ENCODE results near the gene FAM163B. TPM values are rescaled to one million over a fixed set of nuclear protein-coding genes. Genes with fewer than 3 reads are reported as not detected.

The FAM163B gene
- total RNA-seq, 1 donor = not detected

DNA sequence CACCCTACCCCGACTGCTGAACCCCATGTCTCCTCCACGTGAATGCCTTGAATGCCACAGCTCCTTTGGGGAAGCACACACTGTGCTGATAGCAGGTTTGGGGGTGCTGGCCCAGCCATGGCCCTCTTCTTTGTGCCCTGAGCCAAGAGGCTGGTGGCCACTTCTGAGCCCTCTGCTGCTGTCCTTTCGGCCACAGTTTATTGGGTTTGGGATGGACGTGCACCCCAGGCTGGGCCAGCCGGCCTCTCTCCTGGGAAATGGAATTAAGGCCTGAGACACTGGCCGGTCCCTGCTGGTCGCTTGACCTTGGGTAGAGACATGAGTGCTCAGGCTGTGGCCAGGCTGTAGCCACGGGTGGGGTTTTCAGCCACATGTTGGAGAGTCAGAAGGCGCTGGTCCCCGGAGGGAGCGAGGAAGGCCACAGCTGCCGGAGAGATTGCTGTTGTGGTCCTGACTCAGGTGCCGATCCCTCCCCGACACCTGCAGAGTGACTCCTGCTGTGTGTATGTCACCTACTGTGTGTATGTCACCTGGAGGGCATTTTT is 26.6 kb downstream of the FAM163B start:
- Histone ChIP-seq H3K36me3 (ENCODE audit: insufficient read depth, low read length) (no peaks in the 10 kb centered on the region), H3K27me3 (ENCODE audit: insufficient read depth, low read length) (peaks cover 42% of the 10 kb centered on the region), H3K4me3 (ENCODE audit: insufficient read depth, low read length) (no peak overlapping the region), H3K79me2 (ENCODE audit: insufficient read depth, low read length) (no peaks in the 10 kb centered on the region), H3K4me1 (ENCODE audit: insufficient read depth, low read length) (no peaks in the 10 kb centered on the region), H3K27ac (ENCODE audit: low read depth, low read length) (no peak overlapping the region), H2AFZ (ENCODE audit: low read length) (no peak overlapping the region), H3K4me2 (ENCODE audit: insufficient read depth, low read length) (no peak overlapping the region), H3K9me3 (ENCODE audit: low read depth, low read length) (no peaks in the 10 kb centered on the region), H4K20me1 (ENCODE audit: insufficient read depth, low read length) (no peaks in the 10 kb centered on the region)
- TF ChIP-seq, protein P1, sequence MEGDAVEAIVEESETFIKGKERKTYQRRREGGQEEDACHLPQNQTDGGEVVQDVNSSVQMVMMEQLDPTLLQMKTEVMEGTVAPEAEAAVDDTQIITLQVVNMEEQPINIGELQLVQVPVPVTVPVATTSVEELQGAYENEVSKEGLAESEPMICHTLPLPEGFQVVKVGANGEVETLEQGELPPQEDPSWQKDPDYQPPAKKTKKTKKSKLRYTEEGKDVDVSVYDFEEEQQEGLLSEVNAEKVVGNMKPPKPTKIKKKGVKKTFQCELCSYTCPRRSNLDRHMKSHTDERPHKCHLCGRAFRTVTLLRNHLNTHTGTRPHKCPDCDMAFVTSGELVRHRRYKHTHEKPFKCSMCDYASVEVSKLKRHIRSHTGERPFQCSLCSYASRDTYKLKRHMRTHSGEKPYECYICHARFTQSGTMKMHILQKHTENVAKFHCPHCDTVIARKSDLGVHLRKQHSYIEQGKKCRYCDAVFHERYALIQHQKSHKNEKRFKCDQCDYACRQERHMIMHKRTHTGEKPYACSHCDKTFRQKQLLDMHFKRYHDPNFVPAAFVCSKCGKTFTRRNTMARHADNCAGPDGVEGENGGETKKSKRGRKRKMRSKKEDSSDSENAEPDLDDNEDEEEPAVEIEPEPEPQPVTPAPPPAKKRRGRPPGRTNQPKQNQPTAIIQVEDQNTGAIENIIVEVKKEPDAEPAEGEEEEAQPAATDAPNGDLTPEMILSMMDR (IDR thresholded peaks at IDR 0.05; ENCODE audit: extremely low read depth, low read depth, low read length) = no peak
- no peak for DNase-seq (ENCODE audit: insufficient read length, low spot score, missing footprints)

DNA sequence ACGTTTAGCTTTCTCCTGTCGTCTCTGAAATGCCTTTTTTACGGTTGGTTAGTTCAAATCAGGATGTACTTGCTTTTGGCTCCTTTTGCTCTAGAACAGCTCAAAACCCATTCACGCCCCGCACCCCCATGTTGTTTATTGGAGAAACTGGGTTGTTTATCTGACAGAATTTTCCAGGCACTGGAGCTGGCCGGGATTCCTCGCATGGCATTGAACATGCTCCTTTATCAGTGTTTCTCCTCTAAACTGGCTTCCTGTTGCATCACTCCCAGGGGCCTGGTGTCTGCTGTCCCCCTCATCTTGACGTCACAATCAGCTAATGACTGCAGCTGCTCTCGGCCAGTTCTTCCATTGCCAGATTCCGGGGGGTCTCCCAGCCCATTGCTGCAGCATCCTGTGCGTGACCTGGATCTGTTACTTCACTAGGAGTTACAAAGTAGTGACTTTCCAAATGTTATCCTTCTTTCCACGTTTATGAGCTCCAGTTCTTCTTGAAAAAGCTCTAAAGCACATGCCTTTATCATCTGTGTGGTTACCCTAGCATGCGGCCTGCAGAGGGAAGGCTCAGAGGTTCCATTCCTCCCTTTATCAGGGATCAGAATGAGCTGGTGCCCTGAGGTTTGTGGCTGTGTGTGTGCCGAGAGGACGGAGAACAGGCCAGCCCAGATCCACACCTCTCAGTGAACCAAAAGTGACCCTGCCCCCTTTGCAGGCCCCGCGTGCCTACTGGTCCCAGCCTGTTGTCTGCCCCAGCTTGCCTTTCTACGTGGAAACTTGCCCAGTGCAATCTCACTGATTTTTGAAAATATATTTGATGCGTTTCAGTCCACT is 27.5 kb downstream of the FAM163B start:
- Histone ChIP-seq H3K4me1 (ENCODE audit: insufficient read depth, low read length) (no peaks in the 10 kb centered on the region), H3K36me3 (ENCODE audit: insufficient read depth, low read length) (no peaks in the 10 kb centered on the region), H4K20me1 (ENCODE audit: insufficient read depth, low read length) (no peaks in the 10 kb centered on the region), H3K9me3 (ENCODE audit: low read depth, low read length) (no peaks in the 10 kb centered on the region), H2AFZ (ENCODE audit: low read length) (no peak overlapping the region), H3K79me2 (ENCODE audit: insufficient read depth, low read length) (no peaks in the 10 kb centered on the region), H3K4me3 (ENCODE audit: insufficient read depth, low read length) (no peak overlapping the region), H3K27me3 (ENCODE audit: insufficient read depth, low read length) (peaks cover 36% of the 10 kb centered on the region), H3K4me2 (ENCODE audit: insufficient read depth, low read length) (no peak overlapping the region), H3K27ac (ENCODE audit: low read depth, low read length) (no peak overlapping the region)
- no peak for DNase-seq (ENCODE audit: insufficient read length, low spot score, missing footprints)
- TF ChIP-seq, protein P1 (IDR thresholded peaks at IDR 0.05; ENCODE audit: extremely low read depth, low read depth, low read length) = no peak

DNA sequence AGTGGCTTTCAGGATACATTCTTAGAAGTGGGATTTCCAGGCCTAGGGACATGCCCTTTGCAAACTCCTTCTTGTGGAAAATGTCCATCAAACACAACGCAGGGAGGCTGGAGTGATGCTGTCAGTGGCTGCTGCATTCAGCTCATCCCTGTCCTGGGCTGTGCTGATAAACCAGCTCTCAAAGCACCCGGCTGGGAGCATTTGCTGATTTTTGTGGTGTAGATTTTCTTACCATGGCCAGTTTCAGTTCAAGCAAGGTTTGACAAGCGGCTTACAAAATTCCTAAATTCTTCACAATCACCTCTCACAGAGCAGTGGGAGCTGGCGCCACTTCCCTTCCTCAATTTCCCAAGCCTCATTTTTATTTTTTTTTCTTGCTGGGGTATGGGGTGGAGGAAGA is 28.2 kb downstream of the FAM163B start:
- Histone ChIP-seq H3K4me3 (ENCODE audit: insufficient read depth, low read length) (no peak overlapping the region), H4K20me1 (ENCODE audit: insufficient read depth, low read length) (no peaks in the 10 kb centered on the region), H3K27me3 (ENCODE audit: insufficient read depth, low read length) (peaks cover 29% of the 10 kb centered on the region), H3K4me2 (ENCODE audit: insufficient read depth, low read length) (no peak overlapping the region), H3K9me3 (ENCODE audit: low read depth, low read length) (no peaks in the 10 kb centered on the region), H3K27ac (ENCODE audit: low read depth, low read length) (no peak overlapping the region), H3K36me3 (ENCODE audit: insufficient read depth, low read length) (no peaks in the 10 kb centered on the region), H3K4me1 (ENCODE audit: insufficient read depth, low read length) (no peaks in the 10 kb centered on the region), H3K79me2 (ENCODE audit: insufficient read depth, low read length) (no peaks in the 10 kb centered on the region), H2AFZ (ENCODE audit: low read length) (no peak overlapping the region)
- no peak for DNase-seq (ENCODE audit: insufficient read length, low spot score, missing footprints)
- TF ChIP-seq, protein P1 (IDR thresholded peaks at IDR 0.05; ENCODE audit: extremely low read depth, low read depth, low read length) = no peak

DNA sequence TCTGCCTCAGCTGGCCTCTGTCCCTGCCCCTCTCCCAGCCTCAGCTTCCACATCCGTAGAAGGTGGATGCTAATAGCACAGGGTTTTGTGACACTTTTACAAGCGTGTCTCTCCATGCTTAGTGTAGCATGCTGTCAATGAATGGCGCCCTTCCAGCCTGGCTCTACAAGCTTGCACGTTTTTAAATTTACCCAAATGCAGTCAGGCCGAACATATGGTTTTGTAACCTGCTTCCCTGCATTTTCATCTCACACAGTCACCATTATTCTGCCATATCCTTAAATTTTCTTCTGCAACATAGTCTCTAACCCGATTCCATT is 28.8 kb downstream of the FAM163B start:
- no peaks in the 10 kb centered on the region for H3K9me3 ChIP-seq (ENCODE audit: low read depth, low read length)
- no peaks in the 10 kb centered on the region for H3K36me3 ChIP-seq (ENCODE audit: insufficient read depth, low read length)
- H3K4me3 ChIP-seq (ENCODE audit: insufficient read depth, low read length) = no peak overlapping the region
- H3K27ac ChIP-seq (ENCODE audit: low read depth, low read length) = no peak overlapping the region
- no peak for DNase-seq (ENCODE audit: insufficient read length, low spot score, missing footprints)
- H2AFZ ChIP-seq (ENCODE audit: low read length) = no peak overlapping the region
- H3K4me2 ChIP-seq (ENCODE audit: insufficient read depth, low read length) = no peak overlapping the region
- H3K4me1 ChIP-seq (ENCODE audit: insufficient read depth, low read length) = no peaks in the 10 kb centered on the region
- H3K79me2 ChIP-seq (ENCODE audit: insufficient read depth, low read length) = no peaks in the 10 kb centered on the region
- H4K20me1 ChIP-seq (ENCODE audit: insufficient read depth, low read length) = no peaks in the 10 kb centered on the region
- TF ChIP-seq, protein P1 (IDR thresholded peaks at IDR 0.05; ENCODE audit: extremely low read depth, low read depth, low read length) = no peak
- peaks cover 23% of the 10 kb centered on the region for H3K27me3 ChIP-seq (ENCODE audit: insufficient read depth, low read length)
